Occipital lobe (tissue), 2 donors: ENCODE results near the gene SPR. TPM values are rescaled to one million over a fixed set of nuclear protein-coding genes. Genes with fewer than 3 reads are reported as not detected.
"Not testable (repeated sequence)": the region's sequence is repeated elsewhere in the genome, so short reads cannot be mapped to it uniquely, and the experiment has no call there.

Source experiments
- DNase-seq: peaks from one replicate; lab custom pipeline; 2025; lab: John Stamatoyannopoulos, UW
- total RNA-seq: library from RNA; depleted of rRNA; stranded (reverse); fragments of >200 nt; gene quantifications from one replicate; pipeline ENCODE4 v1.2.3, GENCODE V29; 2014

SPR gene
- total RNA-seq, 1 donor from 2014 or later, result 1.2 TPM

DNA sequence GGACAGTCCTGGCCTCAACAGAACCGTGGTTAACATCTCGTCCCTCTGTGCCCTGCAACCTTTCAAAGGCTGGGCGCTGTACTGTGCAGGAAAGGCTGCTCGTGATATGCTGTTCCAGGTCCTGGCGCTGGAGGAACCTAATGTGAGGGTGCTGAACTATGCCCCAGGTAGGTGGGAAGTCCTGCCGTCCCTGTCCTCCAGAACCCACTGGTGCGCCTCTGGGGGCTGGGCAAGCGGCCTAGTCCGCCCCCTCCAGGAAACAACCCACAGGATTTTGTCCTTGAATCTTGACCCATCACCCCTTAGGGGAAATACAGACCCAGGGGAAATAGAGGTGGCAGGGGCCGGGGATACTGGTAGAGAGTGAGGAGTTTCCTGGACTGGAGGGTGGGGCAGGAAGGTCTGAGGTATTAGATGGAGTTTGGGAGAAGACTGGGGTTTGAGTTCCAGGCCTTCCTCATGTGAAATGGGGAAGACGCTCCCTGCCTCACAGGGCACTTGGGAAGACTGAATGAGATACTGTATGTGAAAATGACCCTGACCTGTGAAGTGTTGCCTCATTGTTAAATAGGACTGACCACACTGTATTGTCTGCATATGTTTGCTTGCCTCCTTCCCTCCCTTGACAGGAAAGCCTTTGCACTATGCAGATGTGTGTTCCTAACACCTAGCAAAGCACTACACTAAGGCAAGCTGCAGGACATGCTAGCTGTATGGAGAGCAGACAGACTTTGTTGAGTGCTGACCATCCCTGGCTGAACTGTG lies 1.4 kb downstream of the SPR start:
- DNase-seq, result no peak

DNA sequence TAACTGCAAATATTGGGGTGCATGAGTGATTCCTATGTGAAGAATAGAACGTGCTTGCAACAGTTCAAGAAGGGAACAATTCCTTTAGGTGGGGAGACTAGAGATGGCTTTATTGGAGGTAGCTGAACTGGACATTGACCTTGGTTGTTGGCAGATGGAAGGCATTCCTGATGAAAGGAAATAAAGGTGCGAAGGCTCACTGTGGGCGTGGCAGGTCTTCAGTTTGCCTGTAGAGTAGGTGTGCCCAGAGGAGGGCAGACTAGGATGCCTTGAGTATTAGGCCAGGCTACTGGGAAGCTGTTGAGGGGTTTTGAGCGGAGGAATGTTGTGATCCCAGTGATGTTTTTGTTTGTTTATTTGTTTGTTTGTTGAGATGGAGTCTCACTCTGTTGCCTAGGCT lies 2.8 kb downstream of the SPR start:
- DNase-seq, result no peak

- DNase-seq, result no peak
Measured at GRCh38 chr2:72891091-72891818, 4.0 kb downstream of the SPR start.

DNA sequence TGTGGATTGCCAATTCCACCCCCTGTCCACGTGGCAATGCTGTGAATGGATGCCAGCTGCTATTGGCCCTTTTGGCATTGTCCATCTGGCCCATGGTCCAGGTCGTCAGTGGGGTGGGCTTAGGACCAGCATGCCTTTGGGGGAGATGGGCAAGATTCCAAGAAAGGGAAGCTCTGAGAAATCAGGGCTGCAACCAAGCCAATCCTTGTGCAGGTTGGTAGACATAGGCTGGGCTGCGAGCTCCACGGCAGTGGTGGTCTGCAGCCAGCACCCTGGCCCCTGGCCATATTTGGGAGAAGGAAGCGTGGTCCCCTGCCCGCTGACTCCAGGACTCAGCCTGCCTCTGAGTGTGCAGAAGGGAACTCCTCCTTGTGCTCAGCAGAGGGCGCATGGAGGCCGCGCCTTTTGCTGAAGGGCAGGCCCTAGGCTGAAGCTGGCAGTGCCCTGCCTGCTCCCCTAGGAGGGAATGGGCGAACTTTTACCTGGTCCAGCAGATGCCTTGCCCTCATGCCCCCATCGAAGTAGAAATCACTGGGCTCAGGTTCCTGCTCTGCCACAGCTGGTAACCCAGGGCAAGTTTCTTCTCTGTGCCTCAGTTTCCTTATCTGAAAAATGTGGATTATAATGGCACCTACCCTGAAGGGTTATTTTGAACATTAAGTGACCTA lies 5.4 kb downstream of the SPR start:
- peak; percentile 46 for DNase-seq

- no peak for DNase-seq
Measured at GRCh38 chr2:72893594-72894319, 6.5 kb downstream of the SPR start.

DNA sequence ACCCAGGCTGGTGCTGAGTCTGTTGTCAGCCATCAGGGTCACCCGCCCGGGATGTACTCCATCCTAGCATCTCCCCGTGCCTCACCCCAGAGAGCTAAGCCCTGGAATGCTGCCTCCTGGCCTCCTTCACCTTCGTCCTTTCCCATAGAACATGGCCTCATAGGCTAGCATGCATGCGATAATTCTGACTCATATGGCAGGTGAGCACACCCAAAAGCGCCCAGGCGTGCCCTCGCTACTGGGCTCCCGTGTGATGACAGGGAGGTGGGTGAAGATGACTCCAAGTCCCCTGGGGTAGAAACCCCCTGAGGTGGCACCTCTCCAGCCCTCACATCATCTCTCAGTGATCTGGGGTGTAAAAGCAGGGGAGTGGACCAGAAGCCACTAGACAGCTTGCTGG lies 7.3 kb downstream of the SPR start:
- no peak for DNase-seq

GRCh38 chr2:72895154-72895553 lies 7.9 kb downstream of the SPR start:
- DNase-seq, result no peak

- no peak for DNase-seq
Measured at GRCh38 chr2:72895759-72896281, 8.6 kb downstream of the SPR start.

DNA sequence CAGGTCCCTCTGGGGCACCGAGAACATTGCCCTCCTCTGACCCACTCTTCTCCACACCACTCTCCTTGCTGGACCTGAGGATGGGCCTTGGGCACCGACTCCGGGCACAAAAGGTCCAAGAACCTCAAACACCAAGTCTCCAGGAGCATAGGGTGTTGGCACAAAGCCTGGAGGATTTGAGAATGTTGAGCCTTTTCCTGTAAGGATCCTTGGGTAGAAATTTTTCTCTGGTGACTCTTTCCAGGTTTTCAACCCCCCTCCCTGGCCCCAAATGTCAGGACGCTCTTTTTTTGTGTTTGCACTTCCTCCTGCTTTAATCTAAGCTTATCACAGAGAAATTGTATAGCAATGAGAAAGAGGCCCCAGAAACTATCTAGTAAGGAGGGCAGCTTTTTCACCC lies 9.2 kb downstream of the SPR start:
- no peak for DNase-seq

GRCh38 chr2:72897785-72898584 lies 10.8 kb downstream of the SPR start:
- DNase-seq, result no peak

DNA sequence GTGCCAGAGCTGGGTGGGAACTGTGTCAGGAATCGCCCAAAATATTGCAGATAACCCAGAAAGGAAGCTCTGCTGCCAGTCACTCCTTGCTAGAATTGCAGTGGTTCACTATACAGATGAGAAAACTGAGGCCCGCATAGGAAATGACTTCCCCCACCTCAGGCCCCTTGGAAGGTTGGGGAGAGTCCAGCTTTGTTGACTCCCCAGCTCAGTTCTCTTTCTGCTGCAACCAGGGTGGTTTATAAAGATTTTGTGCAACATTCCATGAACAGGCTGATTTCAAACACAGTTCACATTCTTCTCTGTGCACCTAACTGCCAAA lies 11.3 kb downstream of the SPR start:
- DNase-seq, result no peak

GRCh38 chr2:72900191-72900825 lies 13.1 kb downstream of the SPR start:
- DNase-seq, result no peak

DNA sequence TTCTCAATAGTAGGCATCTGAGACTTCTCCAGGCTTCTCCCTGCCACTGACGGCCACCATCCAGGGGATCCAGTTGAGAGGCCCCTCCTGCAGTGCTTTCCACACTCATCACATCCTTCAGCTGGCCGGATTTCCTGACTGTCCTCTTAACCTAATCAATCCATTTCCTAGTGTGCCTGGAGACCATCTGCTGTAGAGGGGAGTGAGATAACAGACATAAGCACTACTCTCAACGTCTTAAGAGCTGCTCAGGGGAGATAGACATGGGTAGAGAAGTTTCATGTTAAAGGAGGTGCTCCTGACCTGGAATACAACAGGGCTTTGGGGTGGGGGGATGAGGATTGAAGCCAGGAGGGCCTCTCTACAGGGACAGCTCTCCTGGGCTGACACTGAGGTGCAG lies 14.2 kb downstream of the SPR start:
- no peak for DNase-seq

DNA sequence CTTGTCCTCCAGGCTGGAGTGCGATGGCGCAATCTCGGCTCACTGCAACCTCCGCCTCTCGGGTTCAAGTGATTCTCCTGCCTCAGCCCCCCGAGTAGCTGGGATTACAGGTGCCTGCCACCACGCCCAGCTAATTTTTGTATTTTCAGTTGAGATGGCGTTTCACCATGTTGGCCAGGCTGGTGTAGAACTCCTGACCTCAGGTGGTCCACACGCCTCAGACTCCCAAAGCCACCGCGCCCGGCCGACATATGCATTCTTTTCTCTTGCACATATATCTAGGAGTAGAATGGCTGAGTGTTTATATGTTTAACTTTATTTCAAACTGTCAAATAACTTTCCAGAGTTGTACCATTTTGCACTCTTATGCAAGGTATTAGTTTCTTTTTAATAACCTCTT lies 20.2 kb downstream of the SPR start:
- not testable (repeated sequence) for DNase-seq

GRCh38 chr2:72908741-72909140 lies 21.5 kb downstream of the SPR start:
- no peak for DNase-seq

DNA sequence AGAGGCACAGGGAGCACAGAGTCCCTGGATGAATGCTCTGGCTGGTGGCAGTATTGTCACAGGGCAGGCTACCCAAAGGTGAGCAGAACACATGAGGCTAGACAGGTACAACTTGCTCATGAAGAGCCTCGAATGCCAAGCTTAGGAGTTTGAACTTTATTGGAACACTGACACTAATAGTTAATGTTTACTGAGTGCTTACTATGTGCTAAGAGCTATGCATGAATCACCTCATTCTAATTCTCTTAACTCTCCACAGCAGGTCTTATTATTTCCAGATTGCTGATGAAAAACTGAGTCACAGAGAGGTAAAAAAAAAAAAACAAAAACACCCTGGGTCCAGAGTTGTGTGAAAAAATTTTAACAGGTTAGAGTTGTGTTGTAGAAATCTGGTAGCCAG lies 24.0 kb downstream of the SPR start:
- no peak for DNase-seq

DNA sequence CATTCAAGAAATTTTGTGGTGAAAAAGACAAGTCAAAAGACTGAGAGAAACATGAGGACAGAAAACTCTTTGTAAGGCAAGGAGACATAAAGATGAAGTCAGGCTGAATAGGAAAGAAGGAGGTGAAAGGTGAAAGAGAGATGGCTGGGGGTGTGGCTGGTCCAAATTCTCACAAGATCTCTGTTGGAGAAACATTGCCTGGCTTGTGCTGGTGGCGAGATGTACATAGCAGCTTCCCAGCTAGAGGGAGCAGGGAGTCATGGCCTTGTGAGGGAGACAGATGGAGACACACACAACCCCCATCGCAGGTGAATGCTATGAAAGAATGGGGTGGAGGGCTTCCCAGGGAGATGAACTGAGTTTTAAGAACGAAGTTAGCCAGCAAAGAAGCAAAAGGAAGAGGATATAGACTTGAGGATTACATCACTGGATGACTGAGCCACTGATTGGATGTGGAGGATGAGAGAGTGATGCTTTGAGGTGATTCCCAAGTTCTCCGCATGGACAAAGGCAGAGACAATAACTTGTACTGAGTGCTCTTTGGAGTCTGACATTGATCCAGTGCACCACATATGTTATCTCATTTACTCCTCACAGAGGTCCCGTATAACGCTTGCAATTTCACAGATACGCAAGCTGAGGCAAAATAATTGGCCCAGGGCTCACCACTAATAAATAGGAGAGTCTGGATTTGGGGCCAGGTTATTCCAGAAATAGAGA lies 26.4 kb downstream of the SPR start:
- no peak for DNase-seq

GRCh38 chr2:72914206-72914559 lies 27.0 kb downstream of the SPR start:
- DNase-seq, result no peak

DNA sequence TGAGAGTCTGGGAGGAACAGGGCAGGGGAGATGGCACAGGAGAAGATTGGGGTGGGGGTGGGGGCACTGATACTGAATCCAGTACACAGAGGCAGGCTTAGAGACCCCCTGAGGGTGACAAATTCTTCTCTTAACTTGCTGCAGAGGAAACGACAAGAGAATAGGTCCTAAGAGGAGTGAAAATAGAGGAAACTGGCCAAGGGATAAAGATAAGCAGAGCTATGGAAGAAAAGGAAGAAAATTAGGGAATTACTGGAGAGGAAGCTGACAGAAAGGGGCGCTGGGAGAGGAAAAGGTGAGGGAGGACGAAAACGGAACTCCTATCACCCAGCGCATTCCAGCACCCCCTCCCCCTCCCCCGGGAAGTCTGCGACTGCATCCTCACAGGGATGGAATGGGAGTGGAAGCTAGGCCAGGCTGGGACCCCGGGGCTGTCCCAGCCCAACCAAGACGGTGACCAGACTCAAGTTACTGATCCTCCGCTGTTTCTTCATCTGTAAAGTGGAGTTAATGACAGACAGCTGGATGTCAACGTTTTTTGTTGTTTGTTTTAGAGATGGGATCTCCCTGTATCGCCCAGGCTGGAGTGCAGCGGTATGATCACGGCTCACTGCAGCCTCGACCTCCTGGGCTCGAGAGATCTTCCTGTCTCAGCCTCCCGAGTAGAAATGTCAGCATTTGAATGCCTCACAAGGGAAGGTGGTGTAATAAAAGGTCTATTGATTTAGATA lies 27.5 kb downstream of the SPR start:
- DNase-seq, result no peak
